Mammary epithelial cell (primary cell): ENCODE measurements around the gene LSMEM2.

Source experiments
- CTCF ChIP-seq, 2 donors: IDR thresholded peaks in 1 of 2; conservative IDR thresholded peaks in 1 of 2; 2 replicates each; pipeline ENCODE4 v1.5.1; 2011 to 2012; ENCODE audit warnings: inconsistent platforms in 2 of 2, low read length in 2 of 2, mild to moderate bottlenecking in 2 of 2, control low read depth in 1 of 2, low read depth in 1 of 2; ENCODE audit not compliant: insufficient read depth in 1 of 2; ENCODE audit errors: extremely low read depth in 1 of 2
- EZH2 ChIP-seq: IDR thresholded peaks from 2 replicates; pipeline ENCODE4 v1.6.1; 2012; ENCODE audit warnings: low read length, inconsistent platforms, borderline replicate concordance

DNA sequence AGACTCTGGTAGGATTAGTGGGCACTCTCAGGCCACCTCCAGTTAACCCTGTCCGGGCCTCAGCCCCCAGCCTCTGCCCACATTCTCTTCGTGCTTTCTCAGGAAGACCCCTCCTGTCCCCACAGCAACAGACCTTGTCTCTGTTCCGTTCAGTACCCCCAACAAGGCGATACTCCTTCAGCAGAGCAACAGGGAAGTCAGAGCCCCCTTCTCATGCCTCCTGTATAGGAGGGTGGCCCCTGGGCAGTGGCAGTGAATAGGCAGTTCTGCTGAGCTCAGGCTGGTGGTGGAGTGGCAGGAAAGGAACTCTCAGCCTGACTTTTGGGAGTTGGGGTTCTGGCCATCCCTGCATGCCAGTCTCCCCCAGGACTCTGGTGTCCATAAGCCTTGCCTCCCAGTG is 9.4 kb upstream of the LSMEM2 start:
- no peak for TF ChIP-seq EZH2
- TF ChIP-seq CTCF (conservative IDR thresholded peaks at IDR 0.05 in 1 of 2, IDR thresholded peaks at IDR 0.05 in 1 of 2; ENCODE audit: extremely low read depth in 1 of 2, insufficient read depth in 1 of 2, low read depth in 1 of 2, low read length in 2 of 2), result no peak
